ENCODE data around the gene RNF150.

DNA sequence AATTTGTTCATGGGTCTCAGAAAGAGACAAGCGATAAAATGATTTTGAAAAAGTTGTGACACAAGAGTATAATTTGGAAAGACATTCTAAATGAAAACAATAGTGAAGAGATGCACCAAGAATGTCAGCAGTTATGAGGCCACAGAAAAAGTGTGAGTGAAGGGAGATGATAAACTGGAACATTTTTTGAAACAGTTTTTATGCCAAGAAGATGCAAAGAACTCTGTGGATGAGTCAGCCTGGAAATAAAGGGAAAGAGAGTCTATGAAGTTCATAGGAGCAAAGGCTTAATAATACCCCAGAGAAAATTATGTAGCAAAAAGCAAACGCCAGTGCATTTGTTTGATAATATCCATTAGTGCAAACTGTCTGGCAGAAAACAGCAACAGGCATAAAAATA, 188.7 kb downstream of the RNF150 start:
- no peak for TF ChIP-seq YY1 (IDR thresholded peaks at IDR 0.05; ENCODE audit: insufficient read depth, insufficient read length)
- TF ChIP-seq ZNF274 (IDR thresholded peaks at IDR 0.05; ENCODE audit: low read depth, low read length) = no peak

All from NT2/D1 (cell line).